HepG2 (cell line): Measurements from ENCODE around the gene GARIN5A. TPM values are rescaled to one million over a fixed set of nuclear protein-coding genes. Genes with fewer than 3 reads are reported as not detected.

Experiments
- ATAC-seq: fragments of 200-7000 bp; cut with Tn5 transposase; 3 replicates; pipeline ENCODE4 v1.9.1; 2020; ENCODE audit warnings: mild to moderate bottlenecking, moderate library complexity
- BruUV-seq: library from RNA; stranded (reverse); fragments of 400-500 nt; replicated peaks from 2 replicates; lab custom pipeline; 2021; lab: Mats Ljungman, UMichigan
- CTCF ChIA-PET: fragments of 300-600 bp; formaldehyde crosslinking; extraction: SDS; loops from one replicate; lab custom pipeline; 2021; ENCODE audit warnings: low total read pairs, inconsistent platforms, low intra/inter-chr PET ratio; lab: Yijun Ruan, JAX
- POLR2A ChIA-PET: fragments of 350-600 bp; sonication (Branson Sonifier 250); formaldehyde crosslinking; loops from one replicate; lab custom pipeline; 2020; ENCODE audit warnings: antibody characterized with exemption, inconsistent platforms; lab: Yijun Ruan, JAX
- DNase-seq: peaks from one replicate; pipeline ENCODE4 v3.0.0-alpha.2; 2015; ENCODE audit warnings: low spot score
- FAIRE-seq: peaks from 3 replicates; lab custom pipeline; 2011; peaks lifted over from hg19 to GRCh38; lab: Jason Lieb, UNC
- H2AFZ ChIP-seq: one replicate; pipeline ENCODE4 v1.6.1; 2011; ENCODE audit warnings: low read length, inconsistent platforms
- H3K27ac ChIP-seq: fragments of 300-600 bp; 3 replicates; pipeline ENCODE4 v1.8.0; 2011; ENCODE audit warnings: mixed run types, mild to moderate bottlenecking, mixed read lengths, low read length, inconsistent platforms; ENCODE audit not compliant: insufficient read depth; ENCODE audit errors: extremely low read length
- H3K27me3 ChIP-seq, 2 experiments: fragments of 200-600 bp in 1 of 2; 2 replicates in 1 of 2; 3 replicates in 1 of 2; pipeline versions ENCODE4 v1.6.0 to v1.8.0; 2011; ENCODE audit warnings: low read length in 2 of 2, mild to moderate bottlenecking in 2 of 2, moderate library complexity in 2 of 2, inconsistent platforms in 1 of 2; ENCODE audit not compliant: insufficient read depth in 2 of 2, control insufficient read depth in 1 of 2
- H3K36me3 ChIP-seq, 2 experiments: fragments of 200-600 bp in 1 of 2; replicated peaks in 1 of 2; 2 replicates in 1 of 2; 3 replicates in 1 of 2; pipeline versions ENCODE4 v1.5.1 to v1.8.0; 2011; ENCODE audit warnings: low read length in 2 of 2, inconsistent platforms in 1 of 2; ENCODE audit not compliant: insufficient read depth in 2 of 2, control insufficient read depth in 1 of 2
- H3K4me1 ChIP-seq: 2 replicates; pipeline ENCODE4 v1.5.1; 2012; ENCODE audit warnings: low read length, inconsistent platforms; ENCODE audit not compliant: insufficient read depth
- H3K4me2 ChIP-seq: 2 replicates; pipeline ENCODE4 v1.6.0; 2011; ENCODE audit warnings: low read depth, low read length, inconsistent platforms
- H3K4me3 ChIP-seq, 3 experiments: fragments of 200-600 bp in 1 of 3; sonication (generic), shearing (Covaris generic) in 1 of 3; replicated peaks in 1 of 3; 2 replicates each; pipeline ENCODE4 v1.5.1; 2011 to 2016; ENCODE audit warnings: low read length in 3 of 3, inconsistent platforms in 2 of 3, low read depth in 2 of 3, mild to moderate bottlenecking in 2 of 3, control low read depth in 1 of 3, mixed read lengths in 1 of 3; ENCODE audit not compliant: insufficient read depth in 1 of 3
- H3K79me2 ChIP-seq: one replicate; pipeline ENCODE4 v1.6.1; 2011; ENCODE audit warnings: low read length, inconsistent platforms; ENCODE audit not compliant: insufficient read depth
- H3K9ac ChIP-seq: 2 replicates; pipeline ENCODE4 v1.6.0; 2011; ENCODE audit warnings: mild to moderate bottlenecking, low read depth, low read length, inconsistent platforms; ENCODE audit not compliant: insufficient read depth
- H3K9me3 ChIP-seq: 2 replicates; pipeline ENCODE4 v1.5.1; 2012; ENCODE audit warnings: mild to moderate bottlenecking, low read length
- H4K20me1 ChIP-seq: 2 replicates; pipeline ENCODE4 v1.6.0; 2011; ENCODE audit warnings: inconsistent platforms, mild to moderate bottlenecking, low read length, moderate library complexity; ENCODE audit not compliant: insufficient read depth
- DMTF1 ChIP-seq: sonication (generic); formaldehyde crosslinking; IDR thresholded peaks from 2 replicates; pipeline ENCODE4 v1.4.0; 2020; ENCODE audit warnings: mild to moderate bottlenecking, missing genetic modification reagents
- HCFC1 ChIP-seq: fragments of 150-350 bp; IDR thresholded peaks from 2 replicates; pipeline ENCODE4 v1.6.1; 2014; ENCODE audit warnings: low read depth, low read length
- MED13 ChIP-seq: sonication (generic); formaldehyde crosslinking; IDR thresholded peaks from 2 replicates; pipeline ENCODE4 v1.5.0; 2020; ENCODE audit warnings: missing genetic modification reagents
- REPIN1 ChIP-seq: sonication (generic); formaldehyde crosslinking; IDR thresholded peaks from 2 replicates; pipeline ENCODE4 v1.8.0; 2022; ENCODE audit warnings: missing genetic modification reagents, low read depth, mild to moderate bottlenecking, borderline replicate concordance
- TSC22D2 ChIP-seq: sonication (generic); formaldehyde crosslinking; IDR thresholded peaks from 2 replicates; pipeline ENCODE4 v1.5.1; 2020; ENCODE audit warnings: missing genetic modification reagents, mild to moderate bottlenecking, borderline replicate concordance
- ZNF260 ChIP-seq: sonication (generic); formaldehyde crosslinking; IDR thresholded peaks from 2 replicates; pipeline ENCODE4 v1.4.0; 2020; ENCODE audit warnings: missing genetic modification reagents, low read depth, mild to moderate bottlenecking, borderline replicate concordance
- ZNF382 ChIP-seq: sonication (generic); formaldehyde crosslinking; IDR thresholded peaks from 2 replicates; pipeline ENCODE4 v1.5.0; 2020; ENCODE audit warnings: missing genetic modification reagents, mild to moderate bottlenecking, borderline replicate concordance
- ZNF570 ChIP-seq: sonication (generic); formaldehyde crosslinking; IDR thresholded peaks from 2 replicates; pipeline ENCODE4 v1.4.0; 2020; ENCODE audit warnings: mild to moderate bottlenecking, missing genetic modification reagents, borderline replicate concordance
- ZNF674 ChIP-seq: sonication (generic); formaldehyde crosslinking; IDR thresholded peaks from 2 replicates; pipeline ENCODE4 v1.5.0; 2020; ENCODE audit warnings: low read depth, mild to moderate bottlenecking, missing genetic modification reagents
- ZNF710 ChIP-seq: sonication (generic); formaldehyde crosslinking; IDR thresholded peaks from 2 replicates; pipeline ENCODE4 v1.5.0; 2020; ENCODE audit warnings: mild to moderate bottlenecking, missing genetic modification reagents, borderline replicate concordance
- ZNF800 ChIP-seq: sonication (generic); formaldehyde crosslinking; IDR thresholded peaks from 2 replicates; pipeline ENCODE4 v1.4.0; 2020; ENCODE audit warnings: missing genetic modification reagents
- ZSCAN25 ChIP-seq: sonication (generic); formaldehyde crosslinking; IDR thresholded peaks from 2 replicates; pipeline ENCODE4 v1.8.0; 2022; ENCODE audit warnings: mild to moderate bottlenecking, missing genetic modification reagents
- WGBS: methylation state at CpG from one replicate; pipeline ENCODE4 v1.1.6; 2017; ENCODE audit warnings: low lambda C conversion rate; 5-methylcytosine and 5-hydroxymethylcytosine counted together
- in situ Hi-C: cut with HindIII; loops from 2 replicates; pipeline ENCODE4 v1.10.0; 2017; ENCODE audit warnings: low pct_unique_long_range_greater_than_20kb; ENCODE audit not compliant: extremely low pct_ligation_motif_present
- intact Hi-C: fragments of 100-400 bp; cut with micrococcal nuclease; formaldehyde crosslinking; loops from one replicate; pipeline ENCODE4 v1.10.0; 2022; ENCODE audit not compliant: unreplicated experiment
- polyA plus RNA-seq, 8 experiments: library from polyadenylated mRNA; depleted of rRNA in 3 of 8; stranded (reverse) in 7 of 8; unstranded in 1 of 8; fragments of >200 nt; fragmentation: Illumina TruSeq in 4 of 8; extraction: Trizol in 4 of 8; gene quantifications; 2 replicates each; pipeline versions ENCODE4 v1.2.1 to v1.2.3, GENCODE V29; 2011 to 2016; ENCODE audit warnings: low read depth in 4 of 8, missing spikeins in 1 of 8, mixed read lengths in 1 of 8; ENCODE audit not compliant: insufficient read depth in 1 of 8
- total RNA-seq, 5 experiments: library from RNA; depleted of rRNA; stranded (reverse); fragments of >200 nt; fragmentation: Illumina TruSeq; extraction: Trizol; gene quantifications; 2 replicates each; pipeline ENCODE4 v1.2.3, GENCODE V29; 2016; ENCODE audit warnings: low read depth in 1 of 5

Gene GARIN5A
- total and polyA plus RNA-seq, 2 of the 13 experiments (the other 11 are each of a cell fraction or from before 2014, with no cell fraction given): not detected

- Histone ChIP-seq H3K4me2 (no peak overlapping the region), H3K4me1 (no peaks in the 10 kb centered on the region), H3K4me3 (no peak overlapping the region), H3K79me2 (no peaks in the 10 kb centered on the region), H3K9me3 (peaks cover 15% of the 10 kb centered on the region), H3K27me3 (peaks cover 6 to 14% of the 10 kb centered on the region in 2 experiments; a peak in 3 of 5 replicates), H3K36me3 (no peaks in the 10 kb centered on the region), H3K9ac (no peak overlapping the region), H3K27ac (no peak overlapping the region), H2AFZ (no peak overlapping the region), H4K20me1 (no peaks in the 10 kb centered on the region)
- ChIA-PET CTCF (no interaction called here), POLR2A (no interaction called here)
- in situ Hi-C loops (no loop called here), intact Hi-C loops (no loop called here)
- DNase-seq: no peak
- FAIRE-seq: no peak
- WGBS: 20% methylated on average over 9 of the region's 10 CpGs
- no peak for ATAC-seq
- no peak for TF ChIP-seq TSC22D2 (CRISPR knock-in tag)
- TF ChIP-seq REPIN1 (CRISPR knock-in tag): no peak
- TF ChIP-seq ZNF710 (CRISPR knock-in tag): no peak
- no peak for TF ChIP-seq ZNF674 (CRISPR knock-in tag)
- no peak for TF ChIP-seq ZNF570 (CRISPR knock-in tag)
- no peak for TF ChIP-seq ZNF382
- TF ChIP-seq ZNF800 (CRISPR knock-in tag): no peak
- TF ChIP-seq DMTF1: no peak
- no peak for TF ChIP-seq MED13
- TF ChIP-seq HCFC1: no peak
- TF ChIP-seq ZSCAN25 (CRISPR knock-in tag): no peak
- TF ChIP-seq ZNF260: no peak
- BruUV-seq: no TSS peak
These were observed 6.3 kb upstream of the GARIN5A start for GRCh38 chr19:50482916-50483315.
